HCT116 (cell line): ENCODE measurements around the gene FBXL14. TPM values are rescaled to one million over a fixed set of nuclear protein-coding genes. Genes with fewer than 3 reads are reported as not detected.

Experiments used
- ATAC-seq: fragments of 200-7000 bp; cut with Tn5 transposase; 2 replicates; pipeline ENCODE4 v1.9.1; 2020; ENCODE audit warnings: mild to moderate bottlenecking, moderate library complexity
- BruUV-seq: library from RNA; stranded (reverse); fragments of 400-500 nt; replicated peaks from 2 replicates; lab custom pipeline; 2021; lab: Mats Ljungman, UMichigan
- CTCF ChIA-PET: fragments of 300-600 bp; sonication (Branson Sonifier 250); formaldehyde crosslinking; loops from one replicate; lab custom pipeline; 2021; ENCODE audit warnings: antibody characterized with exemption; lab: Charles Lee
- POLR2A ChIA-PET: fragments of 300-600, 350-600 bp; sonication (Branson Sonifier 250); formaldehyde crosslinking; loops from one replicate; lab custom pipeline; 2021; ENCODE audit warnings: antibody characterized with exemption; lab: Charles Lee
- RAD21 ChIA-PET, 2 experiments: fragments of 300-600 bp; sonication (Branson Sonifier 250); formaldehyde crosslinking; loops; one replicate each; lab custom pipeline; 2023; ENCODE audit warnings: low total read pairs in 2 of 2; ENCODE audit not compliant: uncharacterized antibody in 2 of 2, unreplicated experiment in 2 of 2, low non-redundant PET in 1 of 2; lab: Charles Lee
- DNase-seq: peaks from one replicate; pipeline ENCODE4 v3.0.0-alpha.2; 2010; ENCODE audit warnings: low read depth, low spot score
- H2AFZ ChIP-seq: fragments of 200-600 bp; shearing (Covaris generic), sonication (generic); 2 replicates; pipeline ENCODE4 v1.6.1; 2017; ENCODE audit warnings: low read depth, mixed run types, mixed read lengths, antibody characterized with exemption, low read length; ENCODE audit not compliant: poor library complexity, severe bottlenecking
- H3K27ac ChIP-seq: 2 replicates; pipeline ENCODE4 v1.5.1; 2012; ENCODE audit warnings: low read depth, low read length
- H3K27me3 ChIP-seq: fragments of 200-600 bp; sonication (generic); 2 replicates; pipeline ENCODE4 v1.6.1; 2016; ENCODE audit warnings: mixed run types, low read length, mixed read lengths; ENCODE audit not compliant: insufficient read depth
- H3K36me3 ChIP-seq, 2 experiments: fragments of 200-500 bp in 1 of 2; fragments of 200-600 bp in 1 of 2; sonication (Bioruptor generic) in 1 of 2; sonication (generic) in 1 of 2; 2 replicates each; pipeline versions ENCODE4 v1.5.1 to v1.6.1; 2014 to 2016; ENCODE audit warnings: low read length in 2 of 2, inconsistent platforms in 1 of 2, mixed read lengths in 1 of 2, mixed run types in 1 of 2; ENCODE audit not compliant: insufficient read depth in 2 of 2, control insufficient read depth in 1 of 2
- H3K4me1 ChIP-seq, 2 experiments: fragments of 200-600 bp in 1 of 2; sonication (generic) in 1 of 2; 2 replicates each; pipeline versions ENCODE4 v1.5.1 to v1.6.1; 2012 to 2017; ENCODE audit warnings: low read length in 2 of 2, inconsistent platforms in 1 of 2, mild to moderate bottlenecking in 1 of 2, mixed read lengths in 1 of 2, mixed run types in 1 of 2, moderate library complexity in 1 of 2; ENCODE audit not compliant: insufficient read depth in 2 of 2, control insufficient read depth in 1 of 2
- H3K4me2 ChIP-seq: fragments of 200-600 bp; sonication (generic); 2 replicates; pipeline ENCODE4 v1.6.1; 2017; ENCODE audit warnings: mixed run types, low read length, mixed read lengths
- H3K4me3 ChIP-seq, 2 experiments: fragments of 200-600 bp in 1 of 2; sonication (generic) in 1 of 2; replicated peaks in 1 of 2; 2 replicates each; pipeline ENCODE4 v1.5.1; 2011 to 2016; ENCODE audit warnings: low read length in 2 of 2, control low read depth in 1 of 2, low read depth in 1 of 2, mild to moderate bottlenecking in 1 of 2, mixed read lengths in 1 of 2, mixed run types in 1 of 2
- H3K79me2 ChIP-seq: fragments of 200-600 bp; sonication (generic); 2 replicates; pipeline ENCODE4 v1.6.1; 2017; ENCODE audit warnings: mild to moderate bottlenecking, mixed run types, low read length, moderate library complexity, mixed read lengths; ENCODE audit not compliant: insufficient read depth
- H3K9ac ChIP-seq: fragments of 200-600 bp; sonication (generic); 2 replicates; pipeline ENCODE4 v1.6.1; 2016; ENCODE audit warnings: low read length, mixed read lengths
- H3K9me2 ChIP-seq: fragments of 200-600 bp; sonication (generic), shearing (Covaris generic); 2 replicates; pipeline ENCODE4 v1.6.1; 2017; ENCODE audit warnings: mixed run types, mild to moderate bottlenecking, moderate library complexity; ENCODE audit not compliant: insufficient read depth
- H3K9me3 ChIP-seq, 2 experiments: fragments of 200-500 bp in 1 of 2; fragments of 200-600 bp in 1 of 2; sonication (Bioruptor generic) in 1 of 2; sonication (generic) in 1 of 2; 2 replicates each; pipeline ENCODE4 v1.6.1; 2014 to 2017; ENCODE audit warnings: low read length in 2 of 2, mixed read lengths in 2 of 2, inconsistent platforms in 1 of 2, low read depth in 1 of 2, mild to moderate bottlenecking in 1 of 2, mixed run types in 1 of 2, moderate library complexity in 1 of 2; ENCODE audit not compliant: control insufficient read depth in 1 of 2, insufficient read depth in 1 of 2
- H4K20me1 ChIP-seq: fragments of 200-600 bp; sonication (generic), shearing (Covaris generic); 2 replicates; pipeline ENCODE4 v1.6.1; 2017; ENCODE audit warnings: mixed run types, mild to moderate bottlenecking, moderate library complexity; ENCODE audit not compliant: insufficient read depth
- EZH2phosphoT487 ChIP-seq: fragments of 200-600 bp; IDR thresholded peaks from 2 replicates; pipeline ENCODE4 v1.6.1; 2018; ENCODE audit warnings: antibody characterized with exemption, borderline replicate concordance
- FOSL1 ChIP-seq: IDR thresholded peaks from 2 replicates; pipeline ENCODE4 v1.6.1; 2012; ENCODE audit warnings: low read depth
- POLR2AphosphoS5 ChIP-seq: IDR thresholded peaks from 2 replicates; pipeline ENCODE4 v1.6.1; 2011; ENCODE audit warnings: mild to moderate bottlenecking, low read depth, low read length, moderate library complexity
- ZNF274 ChIP-seq: fragments of 200-500 bp; sonication (Bioruptor generic); IDR thresholded peaks from 2 replicates; pipeline ENCODE4 v1.6.1; 2014; ENCODE audit warnings: mild to moderate bottlenecking, low read depth, low read length, inconsistent platforms
- intact Hi-C: fragments of 100-400 bp; cut with micrococcal nuclease; formaldehyde crosslinking; loops from 2 replicates; pipeline ENCODE4 v1.10.0; 2022
- total RNA-seq: library from RNA; stranded (reverse); gene quantifications from one replicate; pipeline ENCODE4 v1.2.1, GENCODE V29; 2021; ENCODE audit not compliant: unreplicated experiment
- TF ChIP-seq, protein P1 (sequence below): IDR thresholded peaks from 2 replicates; pipeline ENCODE4 v1.6.1; 2012; ENCODE audit warnings: low read depth
- TF ChIP-seq, protein P2 (sequence below): IDR thresholded peaks from 2 replicates; pipeline ENCODE4 v1.6.1; 2011; ENCODE audit warnings: mild to moderate bottlenecking, low read length, moderate library complexity; ENCODE audit not compliant: insufficient replicate concordance; ENCODE audit errors: extremely low read depth

The FBXL14 gene
- total RNA-seq, 1 experiment from 2014 or later: 19.0 TPM

DNA sequence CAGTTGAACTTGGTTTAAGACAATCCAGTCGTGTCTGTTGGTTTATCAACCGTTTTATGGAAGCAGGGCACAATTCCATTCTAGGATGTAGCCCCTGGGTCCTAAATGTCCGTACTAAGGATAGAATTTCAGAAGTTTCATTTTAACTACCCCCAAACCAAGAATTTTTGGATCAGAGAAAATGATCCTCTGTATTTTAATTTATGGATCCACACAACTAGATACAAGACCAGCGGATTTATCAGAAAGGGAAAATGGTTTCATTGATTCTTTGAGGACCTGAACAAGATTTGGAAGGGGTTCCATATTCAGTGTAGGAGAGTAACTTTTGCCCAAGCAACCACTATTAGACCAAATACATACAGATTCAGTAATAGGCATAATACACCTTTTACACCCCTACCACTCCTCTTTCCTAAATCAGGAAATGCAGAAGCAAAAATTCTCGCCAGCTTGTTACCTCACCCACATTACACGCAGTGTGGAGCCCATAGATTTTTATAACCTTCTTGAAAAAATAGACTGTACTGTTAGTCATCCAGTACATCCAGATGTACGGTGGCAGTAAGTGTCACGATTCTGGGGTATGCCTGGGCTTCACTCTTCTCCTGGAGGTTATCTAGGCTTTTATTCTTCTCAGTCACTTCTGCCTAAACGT, 1.4 kb upstream of the FBXL14 start:
- CTCF ChIA-PET: interaction anchor here (1.6 kb wide), 1 partner anchor 9 kb away, joined by 4 read pairs; no protein-coding TSS in a partner anchor
- Histone ChIP-seq H3K9me3 (no peaks in the 10 kb centered on the region), H2AFZ (no peak overlapping the region), H3K27me3 (no peaks in the 10 kb centered on the region), H3K9ac (no peak overlapping the region)
- DNase-seq: no peak
- TF ChIP-seq EZH2phosphoT487: no peak
- TF ChIP-seq, all 23 proteins: peak for 0
- no peaks in the 10 kb centered on the region for H4K20me1 ChIP-seq
- peaks cover 25 to 33% of the 10 kb centered on the region in 2 experiments for H3K4me1 ChIP-seq
- H3K4me3 ChIP-seq: no peak overlapping the region
- no peaks in the 10 kb centered on the region for H3K36me3 ChIP-seq
- ChIA-PET RAD21 (no interaction called here), POLR2A (no interaction called here)
- ATAC-seq: no peak
- peaks cover 30% of the 10 kb centered on the region for H3K79me2 ChIP-seq
- intact Hi-C loops: no loop called here
- H3K4me2 ChIP-seq: peak overlapping the region; percentile 83
- BruUV-seq: no TSS peak
- no peaks in the 10 kb centered on the region for H3K9me2 ChIP-seq
- peak overlapping the region; percentile 98; the same call in 1 of the 2 replicates for H3K27ac ChIP-seq

DNA sequence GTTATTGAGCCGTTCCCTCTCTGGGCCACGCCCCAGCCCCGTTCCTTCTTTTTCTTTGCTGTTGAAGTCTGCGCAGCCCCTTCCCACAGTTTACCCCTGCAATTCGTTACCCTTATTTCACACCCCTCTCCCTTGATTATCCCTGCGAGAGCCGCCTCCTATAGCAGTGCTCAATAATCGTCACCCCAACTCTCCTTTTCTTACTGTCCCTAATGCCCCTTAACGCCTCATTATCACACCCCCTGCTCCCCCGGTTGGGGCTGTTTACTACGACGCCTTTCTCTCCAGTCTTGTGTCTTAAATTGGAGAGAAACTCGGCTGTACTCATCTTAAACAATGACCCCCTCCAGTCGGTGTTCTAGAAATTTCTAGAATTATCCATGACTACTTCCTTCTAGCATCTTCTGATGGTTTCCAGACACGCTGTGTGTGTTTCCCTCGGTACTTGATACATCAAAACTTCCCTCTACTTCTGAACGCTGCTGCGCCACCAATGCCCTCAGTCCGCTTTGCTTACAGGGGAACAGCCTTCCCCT, 713 bp upstream of the FBXL14 start:
- Histone ChIP-seq H4K20me1 (no peaks in the 10 kb centered on the region), H3K36me3 (no peaks in the 10 kb centered on the region), H3K4me2 (peak overlapping the region; percentile 83), H3K9me2 (no peaks in the 10 kb centered on the region), H2AFZ (no peak overlapping the region), H3K27ac (peak overlapping the region; percentile 98)
- intact Hi-C loops: no loop called here
- TF ChIP-seq, protein P1, sequence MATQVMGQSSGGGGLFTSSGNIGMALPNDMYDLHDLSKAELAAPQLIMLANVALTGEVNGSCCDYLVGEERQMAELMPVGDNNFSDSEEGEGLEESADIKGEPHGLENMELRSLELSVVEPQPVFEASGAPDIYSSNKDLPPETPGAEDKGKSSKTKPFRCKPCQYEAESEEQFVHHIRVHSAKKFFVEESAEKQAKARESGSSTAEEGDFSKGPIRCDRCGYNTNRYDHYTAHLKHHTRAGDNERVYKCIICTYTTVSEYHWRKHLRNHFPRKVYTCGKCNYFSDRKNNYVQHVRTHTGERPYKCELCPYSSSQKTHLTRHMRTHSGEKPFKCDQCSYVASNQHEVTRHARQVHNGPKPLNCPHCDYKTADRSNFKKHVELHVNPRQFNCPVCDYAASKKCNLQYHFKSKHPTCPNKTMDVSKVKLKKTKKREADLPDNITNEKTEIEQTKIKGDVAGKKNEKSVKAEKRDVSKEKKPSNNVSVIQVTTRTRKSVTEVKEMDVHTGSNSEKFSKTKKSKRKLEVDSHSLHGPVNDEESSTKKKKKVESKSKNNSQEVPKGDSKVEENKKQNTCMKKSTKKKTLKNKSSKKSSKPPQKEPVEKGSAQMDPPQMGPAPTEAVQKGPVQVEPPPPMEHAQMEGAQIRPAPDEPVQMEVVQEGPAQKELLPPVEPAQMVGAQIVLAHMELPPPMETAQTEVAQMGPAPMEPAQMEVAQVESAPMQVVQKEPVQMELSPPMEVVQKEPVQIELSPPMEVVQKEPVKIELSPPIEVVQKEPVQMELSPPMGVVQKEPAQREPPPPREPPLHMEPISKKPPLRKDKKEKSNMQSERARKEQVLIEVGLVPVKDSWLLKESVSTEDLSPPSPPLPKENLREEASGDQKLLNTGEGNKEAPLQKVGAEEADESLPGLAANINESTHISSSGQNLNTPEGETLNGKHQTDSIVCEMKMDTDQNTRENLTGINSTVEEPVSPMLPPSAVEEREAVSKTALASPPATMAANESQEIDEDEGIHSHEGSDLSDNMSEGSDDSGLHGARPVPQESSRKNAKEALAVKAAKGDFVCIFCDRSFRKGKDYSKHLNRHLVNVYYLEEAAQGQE: no peak
- TF ChIP-seq POLR2AphosphoS5: no peak
- no peak for TF ChIP-seq ZNF274
- TF ChIP-seq, protein P2, sequence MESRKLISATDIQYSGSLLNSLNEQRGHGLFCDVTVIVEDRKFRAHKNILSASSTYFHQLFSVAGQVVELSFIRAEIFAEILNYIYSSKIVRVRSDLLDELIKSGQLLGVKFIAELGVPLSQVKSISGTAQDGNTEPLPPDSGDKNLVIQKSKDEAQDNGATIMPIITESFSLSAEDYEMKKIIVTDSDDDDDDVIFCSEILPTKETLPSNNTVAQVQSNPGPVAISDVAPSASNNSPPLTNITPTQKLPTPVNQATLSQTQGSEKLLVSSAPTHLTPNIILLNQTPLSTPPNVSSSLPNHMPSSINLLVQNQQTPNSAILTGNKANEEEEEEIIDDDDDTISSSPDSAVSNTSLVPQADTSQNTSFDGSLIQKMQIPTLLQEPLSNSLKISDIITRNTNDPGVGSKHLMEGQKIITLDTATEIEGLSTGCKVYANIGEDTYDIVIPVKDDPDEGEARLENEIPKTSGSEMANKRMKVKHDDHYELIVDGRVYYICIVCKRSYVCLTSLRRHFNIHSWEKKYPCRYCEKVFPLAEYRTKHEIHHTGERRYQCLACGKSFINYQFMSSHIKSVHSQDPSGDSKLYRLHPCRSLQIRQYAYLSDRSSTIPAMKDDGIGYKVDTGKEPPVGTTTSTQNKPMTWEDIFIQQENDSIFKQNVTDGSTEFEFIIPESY: no peak
- no peak for TF ChIP-seq FOSL1
- TF ChIP-seq, all 23 proteins: peak for 0
- Histone ChIP-seq H3K9ac (peak overlapping the region; percentile 51), H3K4me1 (peaks cover 25 to 33% of the 10 kb centered on the region in 2 experiments), H3K79me2 (peaks cover 37% of the 10 kb centered on the region), H3K27me3 (no peaks in the 10 kb centered on the region), H3K9me3 (no peaks in the 10 kb centered on the region), H3K4me3 (peak overlapping the region; percentile 59 to 62)
- RAD21 ChIA-PET: no interaction called here
- BruUV-seq: TSS peak; percentile 24
- POLR2A ChIA-PET: no interaction called here
- CTCF ChIA-PET: interaction anchor here (1.6 kb wide), 1 partner anchor 10 kb away, joined by 4 read pairs; no protein-coding TSS in a partner anchor
- ATAC-seq (peak; percentile 5; the same call in 1 of the 2 replicates), DNase-seq (no peak)
